GM18858 (cell line): ENCODE measurements around the gene BOD1L1.

ENCODE experiments used
- ATAC-seq: cut with Tn5 transposase; IDR thresholded peaks from one replicate; pipeline ENCODE4 v1.9.1; 2021; ENCODE audit not compliant: unreplicated experiment

BOD1L1 gene

GRCh38 chr4:13627606-13628311 is at the start of gene BOD1L1:
BOD1L1 (minus strand) TSS chr4:13627725; CDS start chr4:13627587, 138 bp downstream.
- ATAC-seq, result peak; percentile 80

- ATAC-seq, result no peak
Measured at GRCh38 chr4:13674971-13675370, 47.4 kb upstream of the BOD1L1 start.

GRCh38 chr4:13673167-13673566 is 45.6 kb upstream of the BOD1L1 start:
- no peak for ATAC-seq

- no peak for ATAC-seq
Measured at GRCh38 chr4:13670456-13671160, 43.1 kb upstream of the BOD1L1 start.

- ATAC-seq, result no peak
Measured at GRCh38 chr4:13665701-13666660, 38.5 kb upstream of the BOD1L1 start.

- no peak for ATAC-seq
Measured at GRCh38 chr4:13659341-13660070, 32.0 kb upstream of the BOD1L1 start.

GRCh38 chr4:13656569-13657405 is 29.3 kb upstream of the BOD1L1 start:
- no peak for ATAC-seq

- peak; percentile 89 for ATAC-seq
Measured at GRCh38 chr4:13654162-13654797, 26.8 kb upstream of the BOD1L1 start.

- no peak for ATAC-seq
Measured at GRCh38 chr4:13653766-13654161, 26.2 kb upstream of the BOD1L1 start.

GRCh38 chr4:13647031-13647430 is 19.5 kb upstream of the BOD1L1 start:
- no peak for ATAC-seq

GRCh38 chr4:13645075-13645474 is 17.6 kb upstream of the BOD1L1 start:
- no peak for ATAC-seq

- ATAC-seq, result no peak
Measured at GRCh38 chr4:13642170-13642950, 14.8 kb upstream of the BOD1L1 start.

GRCh38 chr4:13641084-13641483 is 13.6 kb upstream of the BOD1L1 start:
- ATAC-seq, result no peak

- ATAC-seq, result no peak
Measured at GRCh38 chr4:13640149-13640940, 12.8 kb upstream of the BOD1L1 start.

GRCh38 chr4:13635286-13635799 is 7.8 kb upstream of the BOD1L1 start:
- no peak for ATAC-seq

GRCh38 chr4:13633671-13634070 is 6.1 kb upstream of the BOD1L1 start:
- no peak for ATAC-seq

GRCh38 chr4:13627178-13627605 is 333 bp downstream of the BOD1L1 start:
- ATAC-seq, result peak; percentile 31
